Trophoblast cell (in vitro differentiated cells and primary cell): Measurements from ENCODE around the gene DNAH17.

Source experiments
- DNase-seq, 2 donors: peaks; one replicate each; pipeline ENCODE4 v3.0.0-alpha.2; 2016
- H2AFZ ChIP-seq: 2 replicates; pipeline ENCODE4 v1.6.1; 2013; ENCODE audit warnings: low read length, moderate library complexity, mild to moderate bottlenecking; ENCODE audit not compliant: insufficient read depth, poor library complexity
- H2AK5ac ChIP-seq: 2 replicates; pipeline ENCODE4 v1.6.1; 2013; ENCODE audit warnings: mild to moderate bottlenecking, low read length
- H2BK120ac ChIP-seq: 2 replicates; pipeline ENCODE4 v1.6.1; 2013; ENCODE audit warnings: low read length, mild to moderate bottlenecking, moderate library complexity; ENCODE audit not compliant: insufficient read depth, poor library complexity
- H2BK12ac ChIP-seq: 2 replicates; pipeline ENCODE4 v1.6.1; 2013; ENCODE audit warnings: mild to moderate bottlenecking, low read length, moderate library complexity
- H2BK5ac ChIP-seq: 2 replicates; pipeline ENCODE4 v1.6.1; 2013; ENCODE audit warnings: low read length, low read depth, moderate library complexity, mild to moderate bottlenecking; ENCODE audit not compliant: poor library complexity
- H3K14ac ChIP-seq: 2 replicates; pipeline ENCODE4 v1.6.1; 2013; ENCODE audit warnings: mild to moderate bottlenecking, low read length
- H3K18ac ChIP-seq: 2 replicates; pipeline ENCODE4 v1.6.1; 2013; ENCODE audit warnings: mild to moderate bottlenecking, low read length
- H3K23ac ChIP-seq: 2 replicates; pipeline ENCODE4 v1.6.1; 2013; ENCODE audit warnings: low read length
- H3K27ac ChIP-seq: 2 replicates; pipeline ENCODE4 v1.5.1; 2013; ENCODE audit warnings: low read depth, mild to moderate bottlenecking, inconsistent platforms, low read length, moderate library complexity
- H3K27me3 ChIP-seq: 2 replicates; pipeline ENCODE4 v1.6.1; 2013; ENCODE audit warnings: inconsistent platforms, mild to moderate bottlenecking, low read length, moderate library complexity; ENCODE audit not compliant: insufficient read depth
- H3K36me3 ChIP-seq, 2 experiments: 1 replicate in 1 of 2; 2 replicates in 1 of 2; pipeline ENCODE4 v1.6.1; 2013; ENCODE audit warnings: low read length in 2 of 2, mild to moderate bottlenecking in 2 of 2, moderate library complexity in 1 of 2; ENCODE audit not compliant: insufficient read depth in 2 of 2, control insufficient read depth in 1 of 2
- H3K4ac ChIP-seq: 2 replicates; pipeline ENCODE4 v1.6.1; 2013; ENCODE audit warnings: low read depth, mild to moderate bottlenecking, low read length, moderate library complexity
- H3K4me1 ChIP-seq, 2 experiments: 1 replicate in 1 of 2; 2 replicates in 1 of 2; pipeline ENCODE4 v1.6.1; 2013; ENCODE audit warnings: low read length in 2 of 2, mild to moderate bottlenecking in 2 of 2, moderate library complexity in 1 of 2; ENCODE audit not compliant: insufficient read depth in 2 of 2, control insufficient read depth in 1 of 2
- H3K4me2 ChIP-seq: 2 replicates; pipeline ENCODE4 v1.6.1; 2013; ENCODE audit warnings: inconsistent platforms, mild to moderate bottlenecking, low read length, moderate library complexity
- H3K4me3 ChIP-seq: 2 replicates; pipeline ENCODE4 v1.5.1; 2013; ENCODE audit warnings: mild to moderate bottlenecking, low read depth, low read length, inconsistent platforms
- H3K79me1 ChIP-seq: one replicate; pipeline ENCODE4 v1.6.1; 2013; ENCODE audit warnings: low read length
- H3K79me2 ChIP-seq: 2 replicates; pipeline ENCODE4 v1.6.1; 2013; ENCODE audit warnings: low read length, mild to moderate bottlenecking; ENCODE audit not compliant: control insufficient read depth, insufficient read depth, poor library complexity
- H3K9ac ChIP-seq: 2 replicates; pipeline ENCODE4 v1.6.1; 2013; ENCODE audit warnings: mild to moderate bottlenecking, low read length
- H3K9me3 ChIP-seq: 2 replicates; pipeline ENCODE4 v1.6.1; 2013; ENCODE audit warnings: low read depth, mild to moderate bottlenecking, control low read depth, inconsistent platforms, low read length; ENCODE audit not compliant: insufficient read depth
- H4K12ac ChIP-seq: 2 replicates; pipeline ENCODE4 v1.6.1; 2013; ENCODE audit warnings: low read depth, mild to moderate bottlenecking, low read length, moderate library complexity
- H4K8ac ChIP-seq: 2 replicates; pipeline ENCODE4 v1.6.1; 2013; ENCODE audit warnings: low read depth, mild to moderate bottlenecking, low read length, moderate library complexity
- H4K91ac ChIP-seq: one replicate; pipeline ENCODE4 v1.6.1; 2013; ENCODE audit warnings: low read depth, mild to moderate bottlenecking, low read length, moderate library complexity
- WGBS: extraction: QIAGEN DNeasy Blood & Tissue Kit; methylation state at CpG from one replicate; pipeline ENCODE4 v1.1.7; 2013; ENCODE audit warnings: missing lambda C conversion rate; ENCODE audit not compliant: insufficient read length, insufficient coverage; ENCODE audit errors: extremely low coverage; 5-methylcytosine and 5-hydroxymethylcytosine counted together

DNAH17 gene

GRCh38 chr17:78444392-78444791 lies 132.8 kb downstream of the DNAH17 start:
- no peaks in the 10 kb centered on the region for H3K9me3 ChIP-seq
- H3K14ac ChIP-seq, result no peak overlapping the region
- H2AK5ac ChIP-seq, result no peak overlapping the region
- H3K36me3 ChIP-seq, result no peaks in the 10 kb centered on the region
- H3K27me3 ChIP-seq, result no peaks in the 10 kb centered on the region
- WGBS, result no CpG with 5 or more reads among the region's 20 CpGs
- no peaks in the 10 kb centered on the region for H3K79me1 ChIP-seq
- H3K4ac ChIP-seq, result no peak overlapping the region
- no peak overlapping the region for H2BK5ac ChIP-seq
- H3K4me3 ChIP-seq, result no peak overlapping the region
- no peaks in the 10 kb centered on the region for H3K79me2 ChIP-seq
- no peak overlapping the region for H2BK120ac ChIP-seq
- H2AFZ ChIP-seq, result no peak overlapping the region
- H3K27ac ChIP-seq, result no peak overlapping the region
- H3K18ac ChIP-seq, result no peak overlapping the region
- H3K4me1 ChIP-seq, result no peaks in the 10 kb centered on the region
- no peak for DNase-seq
- no peak overlapping the region for H4K8ac ChIP-seq
- no peak overlapping the region for H2BK12ac ChIP-seq
- H4K12ac ChIP-seq, result no peak overlapping the region
- H3K23ac ChIP-seq, result no peak overlapping the region
- H3K4me2 ChIP-seq, result no peak overlapping the region
- no peak overlapping the region for H4K91ac ChIP-seq
- no peak overlapping the region for H3K9ac ChIP-seq

- no peak overlapping the region for H3K27ac ChIP-seq
- H4K12ac ChIP-seq, result no peak overlapping the region
- no peak overlapping the region for H4K91ac ChIP-seq
- H2BK5ac ChIP-seq, result no peak overlapping the region
- no CpG with 5 or more reads among the region's 19 CpGs for WGBS
- no peaks in the 10 kb centered on the region for H3K9me3 ChIP-seq
- no peak overlapping the region for H3K4me2 ChIP-seq
- H3K4ac ChIP-seq, result no peak overlapping the region
- H3K36me3 ChIP-seq, result no peaks in the 10 kb centered on the region
- H3K4me3 ChIP-seq, result no peak overlapping the region
- no peak overlapping the region for H3K14ac ChIP-seq
- no peak overlapping the region for H3K23ac ChIP-seq
- no peak overlapping the region for H3K18ac ChIP-seq
- no peaks in the 10 kb centered on the region for H3K79me2 ChIP-seq
- H3K9ac ChIP-seq, result no peak overlapping the region
- peak; percentile 54 to 76 for DNase-seq
- H2BK12ac ChIP-seq, result no peak overlapping the region
- H4K8ac ChIP-seq, result no peak overlapping the region
- no peaks in the 10 kb centered on the region for H3K4me1 ChIP-seq
- H3K79me1 ChIP-seq, result no peaks in the 10 kb centered on the region
- no peak overlapping the region for H2AFZ ChIP-seq
- no peak overlapping the region for H2AK5ac ChIP-seq
- H3K27me3 ChIP-seq, result no peaks in the 10 kb centered on the region
- no peak overlapping the region for H2BK120ac ChIP-seq
Measured at GRCh38 chr17:78442648-78443218, 134.5 kb downstream of the DNAH17 start.

- no peak overlapping the region for H4K8ac ChIP-seq
- H2AFZ ChIP-seq, result no peak overlapping the region
- no peak overlapping the region for H3K23ac ChIP-seq
- no peak overlapping the region for H3K4ac ChIP-seq
- H3K27ac ChIP-seq, result no peak overlapping the region
- H3K4me3 ChIP-seq, result no peak overlapping the region
- H2BK120ac ChIP-seq, result no peak overlapping the region
- no peak overlapping the region for H3K4me2 ChIP-seq
- H2BK12ac ChIP-seq, result no peak overlapping the region
- no peak overlapping the region for H4K91ac ChIP-seq
- no peak overlapping the region for H4K12ac ChIP-seq
- H2BK5ac ChIP-seq, result no peak overlapping the region
- no peak overlapping the region for H2AK5ac ChIP-seq
- H3K27me3 ChIP-seq, result no peaks in the 10 kb centered on the region
- WGBS, result no CpG with 5 or more reads among the region's 12 CpGs
- H3K79me1 ChIP-seq, result no peaks in the 10 kb centered on the region
- no peak overlapping the region for H3K18ac ChIP-seq
- no peaks in the 10 kb centered on the region for H3K4me1 ChIP-seq
- no peaks in the 10 kb centered on the region for H3K9me3 ChIP-seq
- no peaks in the 10 kb centered on the region for H3K79me2 ChIP-seq
- no peak overlapping the region for H3K14ac ChIP-seq
- no peak for DNase-seq
- H3K9ac ChIP-seq, result no peak overlapping the region
- no peaks in the 10 kb centered on the region for H3K36me3 ChIP-seq
Measured at GRCh38 chr17:78441271-78441971, 135.8 kb downstream of the DNAH17 start.

- H3K9me3 ChIP-seq, result no peaks in the 10 kb centered on the region
- no CpG with 5 or more reads among the region's 16 CpGs for WGBS
Measured at GRCh38 chr17:78438694-78439325, 138.4 kb downstream of the DNAH17 start.

More at GRCh38 chr17:78438694-78439325, 138.4 kb downstream of the DNAH17 start:
- Histone ChIP-seq H2AK5ac (no peak overlapping the region), H3K4me1 (no peaks in the 10 kb centered on the region), H3K27ac (no peak overlapping the region), H3K18ac (no peak overlapping the region), H3K27me3 (no peaks in the 10 kb centered on the region), H4K8ac (no peak overlapping the region), H3K79me2 (no peaks in the 10 kb centered on the region), H3K36me3 (no peaks in the 10 kb centered on the region), H3K79me1 (no peaks in the 10 kb centered on the region), H3K9ac (no peak overlapping the region), H3K4me3 (no peak overlapping the region), H4K12ac (no peak overlapping the region), H3K14ac (no peak overlapping the region), H4K91ac (no peak overlapping the region), H2BK12ac (no peak overlapping the region), H2BK120ac (no peak overlapping the region), H3K4ac (no peak overlapping the region), H3K4me2 (no peak overlapping the region), H2AFZ (no peak overlapping the region), H3K23ac (no peak overlapping the region), H2BK5ac (no peak overlapping the region)
- no peak for DNase-seq
